Smooth muscle cell (in vitro differentiated cells): ENCODE data around the gene STIP1. TPM values are rescaled to one million over a fixed set of nuclear protein-coding genes. Genes with fewer than 3 reads are reported as not detected.

ENCODE experiments used
- DNase-seq: peaks from one replicate; lab custom pipeline; 2025; ENCODE audit not compliant: unreplicated experiment; lab: John Stamatoyannopoulos, UW
- H2AFZ ChIP-seq: fragments of 200-600 bp; sonication (generic); 2 replicates; pipeline ENCODE4 v1.6.0; 2016; ENCODE audit warnings: antibody characterized with exemption, low read depth, mild to moderate bottlenecking
- H3F3A ChIP-seq: fragments of 200-600 bp; sonication (generic); 2 replicates; pipeline ENCODE4 v1.6.0; 2017; ENCODE audit warnings: antibody characterized with exemption, low read depth
- H3K27ac ChIP-seq: fragments of 200-600 bp; sonication (generic); 2 replicates; pipeline ENCODE4 v1.5.1; 2016; ENCODE audit warnings: low read depth, mild to moderate bottlenecking
- H3K27me3 ChIP-seq: fragments of 200-600 bp; sonication (generic); 2 replicates; pipeline ENCODE4 v1.6.1; 2016; ENCODE audit warnings: low read depth, mild to moderate bottlenecking
- H3K36me3 ChIP-seq: fragments of 200-600 bp; sonication (generic); 2 replicates; pipeline ENCODE4 v1.5.1; 2016; ENCODE audit warnings: low read depth
- H3K4me1 ChIP-seq: fragments of 200-600 bp; sonication (generic); 2 replicates; pipeline ENCODE4 v1.5.1; 2016; ENCODE audit warnings: low read depth
- H3K4me2 ChIP-seq: fragments of 200-600 bp; sonication (generic); 2 replicates; pipeline ENCODE4 v1.6.0; 2016; ENCODE audit warnings: mild to moderate bottlenecking
- H3K4me3 ChIP-seq: fragments of 200-600 bp; sonication (generic); 2 replicates; pipeline ENCODE4 v1.5.1; 2016; ENCODE audit warnings: mild to moderate bottlenecking
- H3K79me2 ChIP-seq: fragments of 200-600 bp; sonication (generic); 2 replicates; pipeline ENCODE4 v1.6.0; 2016; ENCODE audit warnings: low read depth, mild to moderate bottlenecking
- H3K9ac ChIP-seq: fragments of 200-600 bp; sonication (generic); 2 replicates; pipeline ENCODE4 v1.6.0; 2016; ENCODE audit warnings: low read depth
- H3K9me3 ChIP-seq: fragments of 200-600 bp; sonication (generic); replicated peaks from 2 replicates; pipeline ENCODE4 v1.5.1; 2016; ENCODE audit warnings: low read depth
- H4K20me1 ChIP-seq: fragments of 200-600 bp; sonication (generic); 2 replicates; pipeline ENCODE4 v1.6.0; 2016; ENCODE audit warnings: low read depth
- WGBS: methylation state at CpG from one replicate; pipeline ENCODE4 v1.1.7; 2016; ENCODE audit warnings: low lambda C conversion rate; 5-methylcytosine and 5-hydroxymethylcytosine counted together
- polyA plus RNA-seq: library from polyadenylated mRNA; unstranded; fragments of >200 nt; fragmentation: Nextera tagmentation; extraction: Ambion mirVana; gene quantifications from 2 replicates; pipeline ENCODE4 v1.2.1, GENCODE V29; 2016
- total RNA-seq: library from RNA; depleted of rRNA; stranded (reverse); fragments of >200 nt; gene quantifications from 2 replicates; pipeline ENCODE4 v1.2.3, GENCODE V29; 2014
- TF ChIP-seq, protein P1 (sequence below): fragments of 200-600 bp; sonication (generic); IDR thresholded peaks from 2 replicates; pipeline ENCODE4 v1.5.1; 2017; ENCODE audit warnings: borderline replicate concordance, mild to moderate bottlenecking, antibody characterized with exemption; ENCODE audit not compliant: insufficient read depth, poor library complexity, severe bottlenecking

The STIP1 gene
- total and polyA plus RNA-seq, 2 experiments from 2014 or later: 114 to 117 TPM

DNA sequence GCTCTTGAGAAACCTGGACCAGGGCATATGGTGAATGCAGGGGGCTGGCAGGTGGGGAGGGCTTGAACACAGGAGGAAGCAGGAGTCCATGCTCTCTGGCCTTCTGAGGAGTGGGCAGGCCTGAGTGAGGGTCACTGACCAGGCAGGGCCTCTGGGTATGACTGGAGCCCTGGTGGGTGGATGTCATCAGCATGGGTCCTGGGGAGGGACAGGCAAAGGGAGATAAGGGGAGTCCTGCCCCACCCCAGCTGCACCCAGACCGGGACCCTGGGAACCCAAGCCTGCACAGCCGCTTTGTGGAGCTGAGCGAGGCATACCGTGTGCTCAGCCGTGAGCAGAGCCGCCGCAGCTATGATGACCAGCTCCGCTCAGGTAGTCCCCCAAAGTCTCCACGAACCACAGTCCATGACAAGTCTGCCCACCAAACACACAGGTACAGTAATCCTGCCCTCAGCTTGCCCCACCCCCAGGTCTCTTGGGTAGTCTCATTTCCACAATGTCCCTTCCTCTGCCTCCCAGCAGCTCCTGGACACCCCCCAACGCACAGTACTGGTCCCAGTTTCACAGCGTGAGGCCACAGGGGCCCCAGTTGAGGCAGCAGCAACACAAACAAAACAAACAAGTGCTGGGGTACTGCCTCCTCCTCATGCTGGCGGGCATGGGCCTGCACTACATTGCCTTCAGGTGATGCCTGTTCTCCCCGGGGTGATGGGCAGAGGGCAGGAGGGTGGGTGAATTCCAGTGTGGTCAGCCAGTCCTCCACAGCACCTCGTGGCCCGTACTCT lies 46.4 kb downstream of the STIP1 start:
- 92% methylated on average over 15 of the region's 15 CpGs for WGBS
- peaks cover 10% of the 10 kb centered on the region for H3K4me1 ChIP-seq
- H4K20me1 ChIP-seq: peaks cover 4% of the 10 kb centered on the region
- DNase-seq: no peak
- H3K4me2 ChIP-seq: no peak overlapping the region
- H3K4me3 ChIP-seq: no peak overlapping the region
- no peak overlapping the region for H2AFZ ChIP-seq
- peaks cover 9% of the 10 kb centered on the region for H3K79me2 ChIP-seq
- no peaks in the 10 kb centered on the region for H3F3A ChIP-seq
- no peaks in the 10 kb centered on the region for H3K9me3 ChIP-seq
- H3K36me3 ChIP-seq: no peaks in the 10 kb centered on the region
- no peaks in the 10 kb centered on the region for H3K27me3 ChIP-seq
- TF ChIP-seq, protein P1, sequence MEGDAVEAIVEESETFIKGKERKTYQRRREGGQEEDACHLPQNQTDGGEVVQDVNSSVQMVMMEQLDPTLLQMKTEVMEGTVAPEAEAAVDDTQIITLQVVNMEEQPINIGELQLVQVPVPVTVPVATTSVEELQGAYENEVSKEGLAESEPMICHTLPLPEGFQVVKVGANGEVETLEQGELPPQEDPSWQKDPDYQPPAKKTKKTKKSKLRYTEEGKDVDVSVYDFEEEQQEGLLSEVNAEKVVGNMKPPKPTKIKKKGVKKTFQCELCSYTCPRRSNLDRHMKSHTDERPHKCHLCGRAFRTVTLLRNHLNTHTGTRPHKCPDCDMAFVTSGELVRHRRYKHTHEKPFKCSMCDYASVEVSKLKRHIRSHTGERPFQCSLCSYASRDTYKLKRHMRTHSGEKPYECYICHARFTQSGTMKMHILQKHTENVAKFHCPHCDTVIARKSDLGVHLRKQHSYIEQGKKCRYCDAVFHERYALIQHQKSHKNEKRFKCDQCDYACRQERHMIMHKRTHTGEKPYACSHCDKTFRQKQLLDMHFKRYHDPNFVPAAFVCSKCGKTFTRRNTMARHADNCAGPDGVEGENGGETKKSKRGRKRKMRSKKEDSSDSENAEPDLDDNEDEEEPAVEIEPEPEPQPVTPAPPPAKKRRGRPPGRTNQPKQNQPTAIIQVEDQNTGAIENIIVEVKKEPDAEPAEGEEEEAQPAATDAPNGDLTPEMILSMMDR: no peak
- H3K9ac ChIP-seq: no peak overlapping the region
- no peak overlapping the region for H3K27ac ChIP-seq

- H2AFZ ChIP-seq: no peak overlapping the region
- DNase-seq: no peak
- H3K36me3 ChIP-seq: no peaks in the 10 kb centered on the region
- H3F3A ChIP-seq: no peaks in the 10 kb centered on the region
- H3K9ac ChIP-seq: no peak overlapping the region
- H3K4me2 ChIP-seq: no peak overlapping the region
- no peak overlapping the region for H3K27ac ChIP-seq
- TF ChIP-seq, protein P1: no peak
- no peak overlapping the region for H3K4me3 ChIP-seq
- peaks cover 4% of the 10 kb centered on the region for H4K20me1 ChIP-seq
- H3K27me3 ChIP-seq: no peaks in the 10 kb centered on the region
- H3K4me1 ChIP-seq: peaks cover 9% of the 10 kb centered on the region
- H3K79me2 ChIP-seq: peaks cover 6% of the 10 kb centered on the region
- H3K9me3 ChIP-seq: no peaks in the 10 kb centered on the region
- WGBS: 98% methylated on average over 8 of the region's 8 CpGs
Observed at GRCh38 chr11:64232967-64233315, 47.0 kb downstream of the STIP1 start.

- Histone ChIP-seq H3K36me3 (no peaks in the 10 kb centered on the region), H3F3A (peaks cover 10% of the 10 kb centered on the region), H3K27ac (no peak within 1 kb of the TSS), H3K4me1 (peaks cover 9% of the 10 kb centered on the region), H4K20me1 (peaks cover 4% of the 10 kb centered on the region), H2AFZ (no peak within 1 kb of the TSS), H3K9ac (peak within 1 kb of the TSS; percentile 50), H3K9me3 (no peaks in the 10 kb centered on the region), H3K79me2 (peaks cover 6% of the 10 kb centered on the region), H3K27me3 (no peaks in the 10 kb centered on the region), H3K4me3 (peak within 1 kb of the TSS; percentile 72), H3K4me2 (peak within 1 kb of the TSS; percentile 93)
- 7% methylated on average over 25 of the region's 62 CpGs for WGBS
- peak; percentile 36 for DNase-seq
- TF ChIP-seq, protein P1: no peak
Observed at GRCh38 chr11:64233913-64234586, 48.1 kb downstream of the STIP1 start, which contains the start of gene VEGFB. Gene VEGFB (plus strand): TSS chr11:64234584. CDS start chr11:64234834, 250 bp downstream.
